ENCODE results near the gene CROT. TPM values are rescaled to one million over a fixed set of nuclear protein-coding genes. Genes with fewer than 3 reads are reported as not detected.

The CROT gene
- total RNA-seq, 2 experiments from 2014 or later: 10.2 to 12.5 TPM

GRCh38 chr7:87424075-87424474 lies 78.6 kb downstream of the CROT start:
- Mint-ChIP-seq H3K4me3 (no peak overlapping the region), H3K27ac (no peak overlapping the region), H3K27me3 (ENCODE audit: low read depth) (peaks cover 22% of the 10 kb centered on the region), H3K4me1 (ENCODE audit: low read depth) (no peaks in the 10 kb centered on the region), H3K9me3 (ENCODE audit: insufficient read depth) (no peaks in the 10 kb centered on the region), H3K36me3 (ENCODE audit: low read depth) (no peaks in the 10 kb centered on the region)
- ATAC-seq (no peak), DNase-seq (no peak)
- POLR2A ChIA-PET: interaction anchor here (0.6 kb wide), 1 partner anchor 9 kb away, joined by 3 read pairs; no protein-coding TSS in a partner anchor
- CTCF ChIA-PET: no interaction called here

GRCh38 chr7:87426160-87426559 lies 80.7 kb downstream of the CROT start:
- peaks cover 26% of the 10 kb centered on the region for H3K27me3 Mint-ChIP-seq (ENCODE audit: low read depth)
- POLR2A ChIA-PET: no interaction called here
- H3K36me3 Mint-ChIP-seq (ENCODE audit: low read depth): no peaks in the 10 kb centered on the region
- no peak overlapping the region for H3K27ac Mint-ChIP-seq
- no peak overlapping the region for H3K4me3 Mint-ChIP-seq
- ATAC-seq (no peak), DNase-seq (no peak)
- CTCF ChIA-PET: no interaction called here
- no peaks in the 10 kb centered on the region for H3K4me1 Mint-ChIP-seq (ENCODE audit: low read depth)
- no peaks in the 10 kb centered on the region for H3K9me3 Mint-ChIP-seq (ENCODE audit: insufficient read depth)

GRCh38 chr7:87427288-87427687 lies 81.8 kb downstream of the CROT start:
- Mint-ChIP-seq H3K9me3 (ENCODE audit: insufficient read depth) (no peaks in the 10 kb centered on the region), H3K36me3 (ENCODE audit: low read depth) (no peaks in the 10 kb centered on the region), H3K4me1 (ENCODE audit: low read depth) (no peaks in the 10 kb centered on the region), H3K27me3 (ENCODE audit: low read depth) (peaks cover 25% of the 10 kb centered on the region), H3K27ac (no peak overlapping the region), H3K4me3 (no peak overlapping the region)
- CTCF ChIA-PET: no interaction called here
- no peak for DNase-seq
- ATAC-seq: no peak
- POLR2A ChIA-PET: no interaction called here

- ChIA-PET POLR2A (no interaction called here), CTCF (interaction anchor here (1.0 kb wide), 1 partner anchor 15 kb away, joined by 3 read pairs; no protein-coding TSS in a partner anchor)
- no peak for ATAC-seq
- Mint-ChIP-seq H3K27ac (no peak overlapping the region), H3K36me3 (ENCODE audit: low read depth) (no peaks in the 10 kb centered on the region), H3K9me3 (ENCODE audit: insufficient read depth) (no peaks in the 10 kb centered on the region), H3K4me3 (no peak overlapping the region), H3K27me3 (ENCODE audit: low read depth) (peaks cover 14% of the 10 kb centered on the region), H3K4me1 (ENCODE audit: low read depth) (no peaks in the 10 kb centered on the region)
- DNase-seq: no peak
These were observed 87.1 kb downstream of the CROT start for GRCh38 chr7:87432536-87432935.

GRCh38 chr7:87435546-87435945 lies 90.1 kb downstream of the CROT start:
- ATAC-seq (no peak), DNase-seq (no peak)
- no peak overlapping the region for H3K4me3 Mint-ChIP-seq
- no peaks in the 10 kb centered on the region for H3K4me1 Mint-ChIP-seq (ENCODE audit: low read depth)
- POLR2A ChIA-PET: no interaction called here
- CTCF ChIA-PET: no interaction called here
- no peaks in the 10 kb centered on the region for H3K36me3 Mint-ChIP-seq (ENCODE audit: low read depth)
- H3K27ac Mint-ChIP-seq: no peak overlapping the region
- peaks cover 2% of the 10 kb centered on the region for H3K27me3 Mint-ChIP-seq (ENCODE audit: low read depth)
- H3K9me3 Mint-ChIP-seq (ENCODE audit: insufficient read depth): no peaks in the 10 kb centered on the region

GRCh38 chr7:87445897-87446296 lies 100.4 kb downstream of the CROT start:
- ChIA-PET CTCF (no interaction called here), POLR2A (no interaction called here)
- no peak overlapping the region for H3K27ac Mint-ChIP-seq
- DNase-seq (no peak), ATAC-seq (no peak)
- H3K4me1 Mint-ChIP-seq (ENCODE audit: low read depth): peaks cover 2% of the 10 kb centered on the region
- H3K9me3 Mint-ChIP-seq (ENCODE audit: insufficient read depth): no peaks in the 10 kb centered on the region
- peaks cover 10% of the 10 kb centered on the region for H3K27me3 Mint-ChIP-seq (ENCODE audit: low read depth)
- no peak overlapping the region for H3K4me3 Mint-ChIP-seq
- H3K36me3 Mint-ChIP-seq (ENCODE audit: low read depth): no peaks in the 10 kb centered on the region

- Mint-ChIP-seq H3K9me3 (ENCODE audit: insufficient read depth) (no peaks in the 10 kb centered on the region), H3K27ac (no peak overlapping the region), H3K4me3 (no peak overlapping the region), H3K36me3 (ENCODE audit: low read depth) (no peaks in the 10 kb centered on the region), H3K27me3 (ENCODE audit: low read depth) (peaks cover 10% of the 10 kb centered on the region), H3K4me1 (ENCODE audit: low read depth) (peaks cover 2% of the 10 kb centered on the region)
- ATAC-seq: no peak
- POLR2A ChIA-PET: no interaction called here
- no peak for DNase-seq
- CTCF ChIA-PET: no interaction called here
These were observed 101.7 kb downstream of the CROT start for GRCh38 chr7:87447116-87447635.

GRCh38 chr7:87448388-87448787 lies 102.9 kb downstream of the CROT start:
- POLR2A ChIA-PET: no interaction called here
- Mint-ChIP-seq H3K9me3 (ENCODE audit: insufficient read depth) (no peaks in the 10 kb centered on the region), H3K4me1 (ENCODE audit: low read depth) (peaks cover 2% of the 10 kb centered on the region), H3K27me3 (ENCODE audit: low read depth) (peaks cover 6% of the 10 kb centered on the region), H3K4me3 (no peak overlapping the region), H3K36me3 (ENCODE audit: low read depth) (no peaks in the 10 kb centered on the region), H3K27ac (no peak overlapping the region)
- CTCF ChIA-PET: no interaction called here
- no peak for ATAC-seq
- DNase-seq: no peak

Other genes with a start within 250 kb of the CROT start
- 10 to 100 TPM; 94.7 to 96.8 TPM for gene DMTF1, start 193.2 kb upstream of the CROT start, total RNA-seq
- gene TMEM243, start 125.9 kb upstream of the CROT start, total RNA-seq: 10 to 100 TPM; 39.6 to 42.4 TPM
- not detected for gene ABCB4, start 130.0 kb downstream of the CROT start, total RNA-seq

Measured in activated CD8-positive, alpha-beta T cell treated with anti-CD3 and anti-CD28 coated beads, Interleukin-2, amount 10 ng/mL, durations not matched to agents 7 days and 5 days (primary cell).